ENCODE data around the gene ROBO1.

DNA sequence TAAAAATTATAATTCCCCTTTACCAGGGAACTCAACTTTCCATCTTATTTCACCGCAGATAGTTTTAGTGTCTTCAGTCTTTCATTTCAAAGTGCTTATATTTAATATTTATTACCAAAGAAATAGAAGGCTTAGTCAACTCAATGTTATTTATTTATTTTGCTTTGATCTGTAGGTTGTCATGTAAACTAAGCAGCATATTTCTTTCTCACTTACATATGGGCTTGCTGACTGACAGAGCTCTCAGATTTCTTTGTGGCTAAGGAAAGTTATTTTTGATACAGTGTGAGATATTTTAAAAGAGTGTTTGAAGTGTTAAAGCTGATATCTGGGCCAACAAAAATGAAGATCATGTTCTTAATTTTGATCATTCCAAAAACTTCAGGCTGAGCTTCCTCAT, 331.4 kb downstream of the ROBO1 start:
- TF ChIP-seq, protein P1, sequence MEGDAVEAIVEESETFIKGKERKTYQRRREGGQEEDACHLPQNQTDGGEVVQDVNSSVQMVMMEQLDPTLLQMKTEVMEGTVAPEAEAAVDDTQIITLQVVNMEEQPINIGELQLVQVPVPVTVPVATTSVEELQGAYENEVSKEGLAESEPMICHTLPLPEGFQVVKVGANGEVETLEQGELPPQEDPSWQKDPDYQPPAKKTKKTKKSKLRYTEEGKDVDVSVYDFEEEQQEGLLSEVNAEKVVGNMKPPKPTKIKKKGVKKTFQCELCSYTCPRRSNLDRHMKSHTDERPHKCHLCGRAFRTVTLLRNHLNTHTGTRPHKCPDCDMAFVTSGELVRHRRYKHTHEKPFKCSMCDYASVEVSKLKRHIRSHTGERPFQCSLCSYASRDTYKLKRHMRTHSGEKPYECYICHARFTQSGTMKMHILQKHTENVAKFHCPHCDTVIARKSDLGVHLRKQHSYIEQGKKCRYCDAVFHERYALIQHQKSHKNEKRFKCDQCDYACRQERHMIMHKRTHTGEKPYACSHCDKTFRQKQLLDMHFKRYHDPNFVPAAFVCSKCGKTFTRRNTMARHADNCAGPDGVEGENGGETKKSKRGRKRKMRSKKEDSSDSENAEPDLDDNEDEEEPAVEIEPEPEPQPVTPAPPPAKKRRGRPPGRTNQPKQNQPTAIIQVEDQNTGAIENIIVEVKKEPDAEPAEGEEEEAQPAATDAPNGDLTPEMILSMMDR (IDR thresholded peaks at IDR 0.05; ENCODE audit: low read length) = no peak
- no peak for TF ChIP-seq EZH2phosphoT487 (IDR thresholded peaks at IDR 0.05; ENCODE audit: low read length)

Data from MM.1S (cell line).